Inferior parietal cortex (tissue), 1 donor: Measurements from ENCODE around the gene CAMTA1.
A peak's percentile ranks its signal among the peaks of the same experiment; 100 is the strongest.

Experiments used
- DNase-seq: peaks from one replicate; pipeline ENCODE4 v3.0.0-alpha.2; 2016; ENCODE audit errors: extremely low spot score

CAMTA1 gene

DNA sequence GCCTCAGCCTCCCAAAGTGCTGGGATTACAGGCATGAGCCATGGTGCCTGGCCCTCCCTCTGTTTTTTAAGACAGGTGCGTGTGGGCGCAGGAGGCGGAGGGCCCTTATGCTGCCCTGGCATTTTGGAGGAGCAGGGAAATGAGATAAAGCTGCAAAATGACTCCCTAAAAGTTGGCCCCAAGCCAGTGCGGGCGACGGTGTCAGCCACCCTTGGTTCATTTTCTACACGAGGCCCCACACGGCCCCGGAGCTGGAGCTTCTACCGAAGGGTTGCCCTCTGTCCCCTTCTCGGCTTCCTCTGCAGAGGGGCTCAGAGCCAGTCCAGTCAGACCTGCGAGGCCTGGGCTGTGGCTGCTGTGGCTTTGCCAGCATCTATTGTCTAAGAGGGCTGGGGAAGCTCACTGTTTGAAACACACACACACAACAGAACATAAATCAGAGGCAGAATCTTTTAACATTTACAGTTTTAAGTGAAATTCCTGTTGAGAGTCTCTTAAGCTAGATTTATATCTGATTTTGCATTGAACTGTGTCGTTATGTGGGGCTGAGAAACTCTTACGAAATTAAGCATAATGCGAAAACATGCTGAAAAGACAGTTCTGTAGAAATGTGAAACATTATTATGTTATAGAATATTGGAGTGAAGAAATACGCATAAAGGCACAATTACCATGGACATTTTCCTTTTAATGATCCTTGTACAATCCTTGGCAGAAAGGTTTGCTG is 255.9 kb downstream of the CAMTA1 start:
- DNase-seq, result no peak

DNA sequence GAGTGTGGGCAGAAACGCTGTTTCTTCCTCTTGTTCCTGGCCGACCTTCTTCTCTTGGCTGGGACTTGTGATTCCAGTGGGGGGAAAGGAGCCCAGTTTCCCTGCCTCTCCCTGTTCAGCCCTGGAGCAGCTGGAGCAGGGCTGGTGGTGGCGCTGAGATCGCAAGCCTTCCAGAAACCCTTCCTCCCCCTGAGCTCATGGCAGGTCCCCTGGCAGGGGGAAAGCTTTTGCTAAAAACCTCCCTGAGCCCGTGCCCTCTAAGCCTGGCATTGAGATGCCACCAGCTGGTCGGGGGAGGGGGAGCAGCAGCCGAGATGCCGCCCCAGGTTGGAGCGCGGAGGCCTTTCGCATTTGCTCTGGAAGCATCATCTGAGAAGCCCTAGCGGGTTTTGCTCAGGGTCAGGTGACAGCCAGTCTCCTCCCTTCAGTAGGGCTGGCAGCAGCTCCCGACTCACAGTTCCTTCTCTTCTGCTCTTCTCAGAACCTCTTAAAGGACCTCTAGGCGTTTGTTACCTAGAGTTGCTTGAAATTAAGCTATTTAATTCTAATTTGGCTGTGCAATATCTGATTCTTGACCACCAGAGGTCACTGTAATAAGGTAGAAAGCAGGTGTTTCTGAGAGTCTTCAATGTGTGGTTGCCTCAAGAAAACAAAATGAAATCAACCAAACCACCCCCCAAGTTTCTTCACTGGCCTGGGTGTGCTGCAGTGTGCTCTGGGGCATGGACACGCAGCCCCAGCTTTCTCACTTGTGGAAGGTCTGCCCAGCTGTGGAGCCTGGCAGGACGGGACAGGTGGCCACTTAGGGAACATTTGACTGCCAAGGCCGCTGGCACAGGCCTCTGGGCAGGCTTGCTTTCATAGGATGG is 257.3 kb downstream of the CAMTA1 start:
- DNase-seq, result peak; percentile 34

DNA sequence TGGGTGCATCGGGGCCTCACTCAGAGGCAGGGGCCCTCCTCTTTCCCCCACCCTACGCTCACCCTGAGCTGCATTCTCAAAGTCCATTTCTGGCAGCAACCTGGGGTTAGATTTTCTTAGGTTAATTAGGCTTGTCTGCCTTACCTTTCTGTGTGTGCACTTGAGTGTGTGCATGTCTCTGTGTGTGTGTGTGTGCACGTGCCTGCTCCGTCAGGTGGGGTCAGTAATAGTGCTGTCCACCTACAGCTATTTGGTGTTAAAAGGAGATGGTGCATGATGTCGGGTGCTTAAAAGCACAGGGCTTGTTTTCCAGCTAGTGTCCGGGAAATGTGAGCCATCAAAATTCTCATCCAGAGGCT is 257.9 kb downstream of the CAMTA1 start:
- no peak for DNase-seq

DNA sequence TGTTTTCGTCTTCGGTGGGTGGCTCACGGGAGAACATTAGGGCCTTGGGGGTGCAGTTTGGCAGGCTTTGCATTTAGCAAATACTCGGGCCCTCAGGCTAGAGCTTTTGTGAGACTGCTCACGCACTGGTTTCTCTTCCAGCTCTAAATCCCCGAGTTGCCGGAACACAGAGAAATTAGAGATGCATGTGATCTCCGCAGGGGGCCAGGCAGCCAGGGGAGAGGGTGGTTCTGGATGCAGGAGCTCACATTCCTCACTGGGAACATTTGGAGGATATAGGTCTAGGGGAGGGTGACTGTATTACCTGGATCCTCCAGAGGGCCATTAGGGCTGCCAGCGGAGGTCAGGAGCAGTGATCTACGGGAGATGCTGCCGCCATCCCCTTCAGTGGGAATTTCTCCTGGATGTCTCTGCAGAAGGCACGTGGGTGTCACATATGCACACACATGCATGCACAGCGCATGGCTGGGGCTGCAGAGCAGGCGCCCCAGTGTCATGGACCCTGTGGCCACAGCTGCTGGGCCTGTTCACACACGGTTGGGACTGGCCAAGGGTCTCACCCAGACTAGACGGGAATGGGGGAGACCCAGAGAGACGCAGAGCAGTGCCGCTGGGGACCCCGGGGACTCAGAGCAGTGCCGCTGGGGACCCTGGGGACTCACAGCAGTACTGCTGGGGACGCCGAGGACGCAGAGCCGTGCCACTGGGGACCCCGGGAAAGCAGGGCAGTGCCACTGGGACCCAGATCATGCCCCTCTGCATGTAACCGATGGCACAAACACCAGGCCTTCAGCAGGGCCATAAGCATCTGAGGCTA is 258.7 kb downstream of the CAMTA1 start:
- no peak for DNase-seq

DNA sequence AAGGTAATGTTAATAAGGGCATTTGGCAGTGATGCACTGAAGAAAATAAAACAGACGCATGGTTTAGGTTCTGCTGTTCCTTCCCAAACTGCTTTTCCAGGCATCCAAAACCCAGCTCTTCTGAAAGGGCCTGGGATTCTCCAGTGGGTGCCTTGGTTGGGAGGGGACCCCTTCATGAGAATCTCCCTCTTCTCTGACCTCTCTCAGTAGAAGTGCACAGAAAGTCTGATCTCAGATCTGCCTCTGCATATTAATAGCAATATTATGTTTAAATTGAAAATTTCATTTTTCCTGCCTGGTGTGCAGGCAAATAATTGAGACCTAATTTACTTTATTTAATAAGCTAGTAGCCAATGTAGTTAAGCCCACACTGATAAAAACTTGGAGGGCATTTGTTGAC is 260.6 kb downstream of the CAMTA1 start:
- no peak for DNase-seq

DNA sequence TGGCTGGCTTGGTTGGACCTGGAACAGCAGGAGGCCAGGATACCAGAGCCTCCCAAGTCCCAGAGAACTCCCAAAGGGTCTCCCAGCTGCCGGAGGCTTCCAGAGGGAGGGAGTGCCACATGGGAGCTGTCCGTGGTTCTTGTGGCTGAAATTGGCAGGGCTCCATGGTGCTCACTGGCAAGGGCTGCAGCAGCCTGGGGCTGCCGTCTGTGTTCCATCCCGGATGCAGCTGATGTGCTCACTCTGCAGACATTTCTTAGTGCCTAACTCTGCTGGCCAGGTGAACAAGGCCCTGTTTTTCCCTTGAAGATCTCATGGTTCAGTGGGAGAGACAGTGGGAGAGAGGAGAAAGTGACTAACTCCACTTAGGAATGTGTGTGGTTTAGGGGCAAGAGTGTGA is 261.1 kb downstream of the CAMTA1 start:
- no peak for DNase-seq

DNA sequence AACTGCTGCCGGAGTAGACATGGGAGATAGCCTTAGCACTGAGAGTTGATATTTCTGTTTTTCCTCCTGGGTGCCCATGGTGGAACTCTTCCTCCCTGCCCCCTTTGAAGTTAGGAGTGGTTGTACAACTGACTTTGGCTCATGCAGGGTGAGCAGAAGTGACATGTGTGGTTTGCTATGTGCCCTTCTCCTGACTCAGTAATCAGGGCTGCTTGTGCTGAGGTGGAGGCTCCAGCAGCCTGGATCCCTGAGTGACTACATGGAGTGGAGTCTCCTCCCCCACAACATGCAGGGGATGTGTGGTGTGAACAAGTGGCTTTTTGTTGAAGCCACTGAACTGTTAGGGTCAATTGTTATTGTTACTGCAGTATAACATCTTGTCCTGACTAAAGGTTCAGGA is 261.6 kb downstream of the CAMTA1 start:
- DNase-seq, result no peak

DNA sequence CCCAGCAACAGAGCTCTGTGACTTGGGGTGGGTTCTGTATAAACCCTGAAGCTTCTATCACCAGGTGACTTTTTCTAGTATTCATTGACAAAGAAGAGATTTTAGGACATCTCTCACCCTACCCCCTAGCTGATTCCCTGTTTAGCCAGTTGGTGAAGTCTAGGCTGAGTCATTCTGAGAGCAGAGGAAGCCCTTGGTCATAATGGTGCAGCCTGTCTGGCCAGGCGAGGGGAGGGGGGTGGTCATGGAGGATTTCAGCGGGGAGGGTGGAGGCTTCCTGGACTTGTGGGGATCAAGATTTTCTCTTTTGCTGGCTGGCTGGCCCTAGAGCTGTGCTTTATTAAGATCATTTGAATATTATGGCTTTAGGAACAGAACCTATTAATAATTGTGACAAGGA is 262.6 kb downstream of the CAMTA1 start:
- no peak for DNase-seq

DNA sequence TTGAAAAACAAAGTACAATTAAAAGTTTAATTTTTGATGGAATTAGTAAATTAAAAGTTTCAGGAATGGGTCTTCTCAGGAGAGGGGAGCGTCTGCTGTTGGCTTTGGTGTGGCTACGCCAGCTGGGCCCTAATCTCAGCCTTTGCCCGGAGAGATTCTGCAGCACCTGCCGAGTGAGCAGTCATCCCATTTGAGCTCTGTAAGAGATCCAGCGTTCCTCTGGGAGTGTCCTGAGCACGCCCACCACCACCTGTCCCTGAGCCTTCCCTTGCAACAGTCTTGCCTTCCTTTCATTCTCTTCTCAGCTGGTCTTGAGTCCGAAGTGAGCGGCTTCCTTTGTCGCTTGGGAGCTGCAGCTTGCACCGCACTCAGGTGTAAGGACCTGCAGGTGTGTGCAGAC is 263.1 kb downstream of the CAMTA1 start:
- no peak for DNase-seq

DNA sequence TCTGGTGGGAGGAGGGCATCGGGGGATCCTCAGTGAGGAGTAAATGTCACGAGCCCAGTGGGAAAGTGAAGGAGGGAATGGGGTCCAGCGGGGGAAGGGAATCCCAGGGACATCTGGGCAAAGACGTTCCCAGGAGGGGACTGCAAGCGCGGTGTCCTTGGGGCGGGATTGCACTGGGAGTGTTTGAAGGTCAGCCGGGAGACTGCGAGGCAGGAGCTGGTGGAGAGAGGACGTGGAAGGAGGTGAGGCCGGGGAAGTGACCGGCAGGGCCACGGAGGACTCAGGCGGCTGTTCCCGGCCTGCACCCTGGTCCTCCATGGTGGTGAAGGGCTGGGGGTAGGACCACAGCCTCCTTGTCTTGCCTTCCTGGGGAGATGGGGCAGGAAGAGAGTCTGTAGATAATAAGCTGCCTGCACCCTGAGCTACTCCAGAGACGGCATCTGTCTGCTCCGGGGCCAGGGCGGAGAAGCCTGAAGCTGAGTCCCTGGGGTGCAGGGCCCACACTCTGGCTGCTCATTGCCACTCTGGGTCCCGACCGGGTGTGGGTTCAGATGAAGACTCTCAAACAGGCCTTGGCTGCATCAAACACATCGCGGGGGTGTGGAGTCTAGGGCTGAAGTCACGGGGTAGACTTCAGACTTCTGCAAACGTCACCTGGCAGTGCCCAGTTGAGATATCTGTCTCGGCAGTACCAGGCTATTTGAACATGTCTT is 264.8 kb downstream of the CAMTA1 start:
- DNase-seq, result no peak

DNA sequence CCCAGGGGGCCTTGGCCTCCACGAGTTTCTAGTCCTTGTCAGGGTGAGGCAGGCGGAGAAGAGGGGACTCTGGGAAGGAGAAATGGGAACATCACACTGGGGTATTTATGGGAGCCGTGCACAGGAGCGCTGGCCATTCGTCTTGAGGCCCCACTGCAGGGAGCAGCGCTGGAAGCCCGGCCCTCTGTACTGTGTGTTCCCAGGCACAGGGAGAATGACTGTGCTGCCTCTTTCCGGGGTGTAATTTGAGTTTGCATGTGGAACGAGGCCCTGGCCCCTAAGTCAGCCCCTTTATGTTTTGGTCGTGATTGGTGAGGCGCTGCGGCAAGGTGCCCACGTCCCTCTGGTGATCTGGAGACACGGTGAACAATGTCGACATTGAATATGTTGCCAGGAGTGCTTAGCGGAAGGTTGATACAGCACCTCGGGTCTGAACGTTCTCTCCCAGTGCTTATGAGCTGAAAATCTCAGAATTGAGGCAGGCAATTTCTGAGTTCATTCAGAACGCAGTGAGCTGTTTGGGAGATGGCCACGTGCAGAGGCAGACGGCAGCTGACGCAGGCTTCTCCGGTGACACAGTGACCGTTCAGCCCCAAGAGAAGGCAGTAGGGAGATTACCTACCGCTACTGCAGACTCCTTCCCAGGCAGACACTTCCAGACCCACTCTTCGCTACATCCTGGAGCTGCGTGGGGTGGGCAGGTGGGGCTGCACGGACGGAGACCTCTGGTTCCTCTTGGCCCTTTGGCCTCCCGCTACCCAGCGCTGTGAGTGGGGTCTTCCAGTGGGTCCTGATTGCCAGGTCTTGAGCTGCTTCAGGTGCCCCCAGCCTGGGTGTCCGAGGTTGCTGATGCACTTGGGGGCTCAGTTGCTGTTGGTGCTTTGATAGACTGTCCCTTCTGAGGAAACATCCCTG is 265.8 kb downstream of the CAMTA1 start:
- no peak for DNase-seq

DNA sequence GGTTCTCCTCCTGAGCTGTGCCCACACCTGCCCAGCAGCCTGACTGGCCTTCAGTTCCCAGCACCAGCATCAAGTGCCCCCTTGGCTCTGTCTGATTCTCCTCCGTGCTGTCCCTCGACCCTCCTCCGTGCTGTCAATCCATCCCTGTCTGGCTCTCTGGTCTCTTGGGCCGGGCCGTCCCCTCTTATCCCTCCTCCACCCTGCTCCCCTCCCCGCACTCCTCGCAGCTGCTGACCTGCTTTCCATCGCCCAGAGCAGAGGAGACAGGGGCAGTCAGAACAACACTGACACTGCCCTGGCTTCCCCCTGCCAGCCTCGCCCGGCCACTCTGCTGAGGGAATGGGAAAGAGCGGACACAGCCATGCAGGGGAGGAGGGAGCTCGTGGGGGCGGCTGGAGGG is 267.4 kb downstream of the CAMTA1 start:
- DNase-seq, result no peak

DNA sequence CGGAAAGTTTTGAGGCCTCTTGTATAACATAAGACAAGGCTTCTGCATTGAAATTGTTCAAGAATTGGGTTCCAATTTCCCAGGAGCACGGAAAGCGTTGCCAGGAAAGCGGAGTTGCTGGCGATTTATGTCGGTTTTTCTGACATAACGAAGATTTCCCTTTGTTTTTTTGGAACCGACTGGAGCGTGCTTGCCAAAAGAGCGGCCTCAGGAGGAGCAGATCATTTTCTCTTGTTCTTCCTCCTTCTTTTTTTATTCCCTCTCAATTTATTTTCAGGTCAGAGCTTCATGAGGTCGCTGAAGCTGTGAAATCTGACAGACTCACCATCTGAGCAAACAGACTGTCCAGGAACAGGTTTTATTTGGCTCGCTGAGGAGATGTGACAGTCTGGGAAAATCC is 275.5 kb downstream of the CAMTA1 start:
- no peak for DNase-seq

DNA sequence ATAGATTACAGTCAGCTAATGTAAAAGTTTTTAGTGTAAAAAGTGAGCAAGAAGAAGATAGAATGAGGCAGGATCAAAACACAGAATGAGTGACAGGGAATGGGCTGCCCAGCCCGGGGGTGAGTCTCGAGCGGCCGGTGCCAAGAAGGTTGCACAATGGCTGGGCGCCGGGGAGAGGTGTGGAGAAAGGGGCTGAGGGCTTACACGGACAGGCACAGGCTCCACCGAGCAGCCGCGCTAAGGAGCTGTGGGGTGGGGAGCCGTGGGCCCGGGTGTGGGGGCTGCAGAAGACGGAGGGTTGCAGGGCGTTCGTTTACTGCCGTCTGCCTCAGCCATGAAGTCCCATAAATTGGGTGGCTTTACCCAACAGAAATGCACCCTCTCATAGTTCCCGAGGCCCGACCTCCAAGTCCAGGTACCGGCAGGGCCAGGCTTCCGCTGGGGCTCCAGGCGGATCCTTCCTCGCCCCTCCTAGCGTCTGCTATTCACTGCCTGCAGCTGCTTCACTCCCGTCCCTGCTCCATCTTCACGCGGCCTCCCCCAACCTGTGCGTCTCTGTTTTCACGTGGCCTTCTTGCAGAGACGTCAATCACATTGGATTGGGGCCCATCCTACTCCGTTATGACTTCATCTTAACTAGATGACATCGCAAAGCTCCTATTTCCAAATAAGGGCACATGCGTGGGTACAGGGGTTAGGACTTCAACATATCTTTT is 277.2 kb downstream of the CAMTA1 start:
- DNase-seq, result no peak

DNA sequence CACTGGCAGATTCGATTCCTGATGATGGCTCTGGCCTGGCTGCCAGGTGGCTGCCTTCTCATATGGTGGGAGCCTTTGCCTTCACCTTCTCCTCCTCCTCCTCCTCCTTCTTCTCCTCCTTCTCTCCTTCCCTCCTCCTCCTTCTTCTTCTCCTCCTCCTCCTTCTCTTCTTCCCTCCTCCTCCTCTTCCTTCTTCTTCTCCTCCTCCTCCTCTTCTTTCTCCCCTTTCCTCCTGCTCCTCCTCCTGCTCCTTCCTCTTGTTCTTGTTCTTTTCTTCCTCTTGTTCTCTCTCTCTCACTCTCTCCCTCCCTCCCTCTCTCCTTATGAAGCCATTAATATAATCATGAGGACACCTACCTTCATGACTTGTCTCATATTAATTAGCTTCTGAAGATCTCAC is 278.7 kb downstream of the CAMTA1 start:
- DNase-seq, result no peak

DNA sequence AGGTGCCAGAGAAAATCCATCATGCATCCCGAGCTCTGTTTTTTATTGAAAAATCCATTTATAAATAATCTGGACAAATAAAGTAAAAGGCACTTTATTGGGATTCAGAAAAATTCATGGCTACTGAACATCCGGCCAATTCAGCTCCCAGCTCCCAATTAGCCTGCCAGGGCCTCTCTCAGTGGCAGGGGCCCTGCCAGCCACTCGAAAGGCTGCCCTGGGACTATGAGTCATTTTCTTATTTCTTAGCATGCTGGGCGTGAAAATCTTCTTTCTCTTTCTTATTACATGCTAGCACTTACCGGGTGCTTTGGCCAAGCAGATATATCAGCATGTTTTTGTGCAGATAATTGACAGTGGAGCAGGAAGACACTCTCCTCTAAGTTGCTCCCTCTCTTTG is 283.3 kb downstream of the CAMTA1 start:
- no peak for DNase-seq

DNA sequence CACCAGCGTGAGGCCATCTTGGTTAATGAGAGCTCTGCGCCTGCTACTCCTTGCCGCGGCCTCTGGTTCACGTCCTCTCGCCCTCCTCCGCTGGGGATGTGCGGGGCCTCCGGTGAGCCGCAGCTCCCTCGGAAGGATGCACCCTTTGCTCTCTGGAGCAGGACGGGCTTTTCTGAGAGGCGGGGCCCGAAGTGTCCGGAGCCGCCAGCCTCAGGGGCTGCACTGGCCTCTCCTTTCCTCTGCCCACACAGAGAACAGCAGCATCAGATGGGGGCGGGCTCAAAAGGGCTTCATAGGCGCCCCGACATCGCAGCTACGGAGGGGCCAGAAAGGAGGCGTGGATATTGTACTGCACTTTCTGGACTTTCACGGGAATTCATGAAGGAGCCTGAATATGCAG is 284.7 kb downstream of the CAMTA1 start:
- no peak for DNase-seq

DNA sequence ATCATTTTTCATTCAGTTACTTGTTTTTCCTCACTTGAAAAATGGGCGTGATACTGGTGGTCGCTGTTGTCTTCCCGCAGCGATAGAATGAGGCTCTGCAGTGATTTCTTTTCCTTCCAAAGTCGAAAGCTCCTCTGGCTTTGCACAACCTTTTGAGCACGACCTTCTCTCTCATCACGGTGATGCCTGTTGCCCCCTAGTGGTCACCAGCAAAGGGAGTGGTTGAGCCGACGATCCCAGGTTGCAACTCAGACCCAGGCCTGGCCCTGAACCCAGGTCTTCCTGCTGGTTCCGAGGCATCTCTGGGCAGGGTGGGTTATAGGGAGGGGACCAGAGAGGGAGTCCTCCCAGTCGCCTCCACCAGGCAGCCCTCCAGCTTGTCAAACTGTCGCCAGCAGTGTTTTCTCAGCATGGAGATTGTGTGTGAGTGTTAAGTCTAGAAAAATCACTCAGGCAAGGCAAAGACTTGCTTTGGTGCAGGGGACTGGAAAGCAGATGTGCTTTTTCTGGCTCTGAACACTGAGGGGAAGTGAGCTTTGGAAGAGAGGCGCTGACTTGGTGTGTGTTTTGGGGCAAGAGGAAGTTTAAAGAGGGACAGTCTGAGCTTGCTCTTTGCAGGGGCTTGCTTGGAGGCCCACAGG is 285.3 kb downstream of the CAMTA1 start:
- peak; percentile 65 for DNase-seq

DNA sequence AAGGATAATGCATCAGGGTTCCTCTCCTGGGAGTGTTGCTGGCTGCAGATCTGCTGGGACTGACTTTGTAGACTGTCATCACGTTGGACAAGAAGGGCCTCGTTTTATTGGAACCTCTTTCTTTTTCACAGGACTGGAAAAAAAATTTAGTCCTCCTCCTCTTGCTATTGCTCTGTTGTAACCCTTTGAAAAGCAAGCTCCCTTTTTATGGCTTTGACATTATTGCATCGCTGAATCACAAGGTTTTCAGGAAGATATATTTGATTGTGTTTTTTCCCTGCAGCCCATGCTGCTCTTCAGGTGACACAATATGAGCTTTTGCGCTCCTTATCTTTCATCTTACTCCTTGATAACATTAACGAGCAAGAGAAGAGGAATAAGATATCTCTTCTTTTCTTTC is 290.9 kb downstream of the CAMTA1 start:
- no peak for DNase-seq

DNA sequence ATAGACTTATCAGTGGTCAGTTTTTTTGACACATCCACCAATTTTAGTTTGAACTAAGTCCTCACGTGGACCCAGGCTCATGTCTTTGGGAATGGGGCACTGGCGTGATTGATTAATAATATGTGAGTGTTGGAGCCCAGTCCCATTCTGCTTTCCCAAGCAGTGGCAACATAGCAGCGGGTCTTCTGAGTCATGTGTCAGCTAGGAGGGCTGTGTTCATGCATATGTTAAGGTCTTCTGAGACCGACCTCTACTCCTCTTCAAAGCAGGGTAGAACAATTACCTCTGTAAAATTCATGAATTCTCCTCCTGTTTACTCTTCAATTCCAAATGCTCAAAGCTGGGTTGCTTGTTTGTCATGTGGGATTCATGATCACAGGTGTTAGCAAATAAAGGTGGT is 291.3 kb downstream of the CAMTA1 start:
- no peak for DNase-seq
